NB4 (cell line): ENCODE results near the gene RPS6KC1.
A peak's percentile ranks its signal among the peaks of the same experiment; 100 is the strongest.
"Not testable (repeated sequence)": the region's sequence is repeated elsewhere in the genome, so short reads cannot be mapped to it uniquely, and the experiment has no call there.

Experiments used
- DNase-seq: peaks from one replicate; pipeline ENCODE4 v3.0.0; 2010; ENCODE audit warnings: low read depth
- H3K4me3 ChIP-seq: one replicate; pipeline ENCODE4 v1.5.1; 2011; ENCODE audit warnings: mild to moderate bottlenecking, low read depth, low read length, moderate library complexity
- CTCF ChIP-seq: IDR thresholded peaks from one replicate; pipeline ENCODE4 v1.5.1; 2012; ENCODE audit warnings: low read depth, low read length
- MYC ChIP-seq: IDR thresholded peaks from 2 replicates; pipeline ENCODE4 v1.6.1; 2011; ENCODE audit warnings: low read depth, low read length
- POLR2A ChIP-seq: IDR thresholded peaks from 2 replicates; pipeline ENCODE4 v1.6.1; 2011; ENCODE audit warnings: mild to moderate bottlenecking; ENCODE audit not compliant: insufficient read length; ENCODE audit errors: extremely low read depth
- TF ChIP-seq, protein P1 (sequence below): IDR thresholded peaks from 2 replicates; pipeline ENCODE4 v1.6.1; 2011; ENCODE audit warnings: low read depth, low read length

The RPS6KC1 gene

GRCh38 chr1:213200630-213201029 lies 149.6 kb downstream of the RPS6KC1 start:
- no peak for DNase-seq

DNA sequence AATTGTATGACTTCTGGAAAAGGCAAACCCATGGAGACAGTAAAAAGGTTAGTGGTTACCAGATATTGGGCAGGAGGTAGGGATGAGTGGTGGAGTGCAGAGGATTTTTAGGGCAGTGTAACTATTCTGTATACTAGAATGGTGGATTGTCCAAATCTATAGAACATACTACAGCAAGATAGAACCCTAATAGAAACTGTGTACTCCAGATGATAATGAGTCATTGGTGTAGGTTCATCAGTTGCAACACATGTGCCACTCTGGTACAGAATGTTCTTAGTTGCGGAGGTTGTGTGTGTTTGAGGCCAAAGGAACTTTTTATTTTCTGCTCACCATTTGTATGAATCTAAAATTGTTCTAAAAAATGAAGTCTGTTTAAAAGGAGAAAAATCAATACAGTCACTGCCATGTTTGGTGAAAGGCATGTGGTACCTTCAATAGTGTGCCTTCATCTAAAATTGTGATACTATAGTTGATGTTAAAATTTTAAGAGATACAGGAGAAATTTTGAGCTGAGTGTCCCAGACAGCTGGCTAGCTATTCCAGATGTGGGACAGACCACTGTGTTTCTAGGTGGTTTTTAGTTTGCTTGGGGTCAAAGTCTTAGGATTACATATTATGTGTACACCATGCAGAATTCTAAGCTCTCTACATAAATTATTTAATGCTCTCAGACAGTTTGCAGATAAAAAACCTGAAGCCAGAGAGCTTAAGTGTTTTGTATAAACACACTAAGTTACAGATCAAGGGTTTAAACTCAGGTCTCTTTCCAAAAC lies 150.5 kb downstream of the RPS6KC1 start:
- DNase-seq: peak; percentile 2
- H3K4me3 ChIP-seq: no peak overlapping the region
- TF ChIP-seq, protein P1, sequence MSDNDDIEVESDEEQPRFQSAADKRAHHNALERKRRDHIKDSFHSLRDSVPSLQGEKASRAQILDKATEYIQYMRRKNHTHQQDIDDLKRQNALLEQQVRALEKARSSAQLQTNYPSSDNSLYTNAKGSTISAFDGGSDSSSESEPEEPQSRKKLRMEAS: no peak
- TF ChIP-seq CTCF (no peak), MYC (no peak), POLR2A (no peak)

More at GRCh38 chr1:213200630-213201029, 149.6 kb downstream of the RPS6KC1 start:
- H3K4me3 ChIP-seq: no peak overlapping the region
- no peak for TF ChIP-seq POLR2A
- TF ChIP-seq, protein P1: no peak
- TF ChIP-seq MYC: no peak
- TF ChIP-seq CTCF: no peak

- no peak for TF ChIP-seq MYC
- TF ChIP-seq, protein P1: no peak
- TF ChIP-seq POLR2A: no peak
- no peak for TF ChIP-seq CTCF
- no peak for DNase-seq
Measured at GRCh38 chr1:213211201-213211600, 160.2 kb downstream of the RPS6KC1 start.

GRCh38 chr1:213219076-213219475 lies 168.0 kb downstream of the RPS6KC1 start:
- H3K4me3 ChIP-seq, DNase-seq: not testable (repeated sequence)

More at GRCh38 chr1:213211201-213211600, 160.2 kb downstream of the RPS6KC1 start:
- H3K4me3 ChIP-seq: no peak overlapping the region

DNA sequence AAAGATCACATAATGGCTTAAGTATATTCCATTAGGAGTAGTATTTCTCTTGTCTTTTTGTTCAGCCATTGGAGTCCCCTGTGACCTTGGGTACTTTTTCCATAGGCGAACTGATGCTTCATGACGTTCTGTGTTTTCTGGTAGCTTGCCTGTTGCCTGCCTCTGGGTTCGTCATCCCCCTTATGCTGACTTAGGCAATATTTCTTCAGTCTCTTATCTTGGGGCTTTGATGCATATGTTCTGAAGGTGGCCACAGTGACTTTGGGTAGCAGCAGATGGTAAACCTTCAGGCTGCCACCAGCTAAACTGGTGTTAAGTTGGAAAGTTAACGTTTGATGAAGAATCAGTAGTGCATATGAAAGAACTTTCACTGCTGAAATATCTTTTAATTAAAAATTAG lies 170.2 kb downstream of the RPS6KC1 start:
- TF ChIP-seq MYC (no peak), CTCF (no peak), POLR2A (no peak)
- TF ChIP-seq, protein P1: no peak
- no peak for DNase-seq
- no peak overlapping the region for H3K4me3 ChIP-seq

GRCh38 chr1:213227458-213227857 lies 176.4 kb downstream of the RPS6KC1 start:
- TF ChIP-seq, protein P1: no peak
- no peak for TF ChIP-seq CTCF
- no peak for TF ChIP-seq POLR2A
- TF ChIP-seq MYC: no peak
- no peak overlapping the region for H3K4me3 ChIP-seq
- DNase-seq: no peak
